ENCODE results near the gene TTC7B. TPM values are rescaled to one million over a fixed set of nuclear protein-coding genes. Genes with fewer than 3 reads are reported as not detected.

The TTC7B gene
- total RNA-seq, 1 experiment from 2014 or later = 70.6 TPM

DNA sequence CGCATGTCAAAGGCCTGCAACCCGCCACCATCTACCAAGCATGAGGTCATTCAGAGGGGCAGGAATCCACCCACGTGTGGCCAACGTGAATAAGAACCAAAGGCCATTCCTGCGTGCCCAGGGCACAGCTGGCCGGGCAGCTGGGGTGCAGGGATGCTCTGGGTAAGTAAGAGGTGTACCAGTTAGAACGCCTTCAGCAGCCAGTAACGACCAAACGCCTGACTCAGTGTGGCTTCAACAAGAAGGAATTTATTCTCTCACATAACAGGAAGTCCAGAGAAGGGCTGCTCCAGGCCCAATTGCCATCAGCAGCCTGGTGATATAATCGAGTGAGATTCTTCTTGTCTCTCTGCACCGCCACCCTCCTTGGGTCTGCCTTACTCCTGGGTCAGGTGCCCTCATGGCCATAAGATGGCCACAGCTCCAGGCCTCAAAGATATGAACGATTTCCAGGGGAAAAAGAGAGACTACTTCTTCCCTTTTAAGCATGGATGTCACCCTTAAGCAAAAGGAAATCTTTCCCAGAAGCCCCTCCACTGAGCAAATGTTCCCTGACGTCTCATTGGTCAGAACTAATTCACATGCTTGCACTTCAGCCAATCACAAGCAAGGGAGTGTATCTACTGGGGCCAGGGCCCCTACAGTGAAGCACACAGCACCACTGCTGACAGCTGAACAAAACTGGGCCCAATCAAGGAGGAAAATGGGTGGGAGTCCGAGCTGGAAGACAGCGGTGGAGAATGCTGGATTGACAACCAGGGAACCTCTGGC, 7.3 kb downstream of the TTC7B start:
- Histone ChIP-seq H3K79me2 (ENCODE audit: insufficient read depth, low read length) (peaks cover 32% of the 10 kb centered on the region; the same call in 1 of the 2 replicates), H3K9ac (ENCODE audit: low read length) (no peak overlapping the region), H3K27me3 (ENCODE audit: insufficient read depth, low read length) (no peaks in the 10 kb centered on the region), H3K9me3 (ENCODE audit: control insufficient read depth in 1 of 2, insufficient read depth in 1 of 2, low read depth in 1 of 2, low read length in 2 of 2) (no peaks in the 10 kb centered on the region), H3K4me2 (ENCODE audit: low read length) (no peak overlapping the region), H2AFZ (ENCODE audit: low read depth, low read length, poor library complexity, severe bottlenecking) (no peak overlapping the region), H3K36me3 (ENCODE audit: control insufficient read depth in 1 of 2, insufficient read depth in 2 of 2, low read length in 2 of 2) (no peaks in the 10 kb centered on the region), H3K4me3 (replicated peaks in 1 of 2; ENCODE audit: low read depth in 1 of 2, low read length in 2 of 2) (no peak overlapping the region), H3K4me1 (ENCODE audit: control insufficient read depth in 1 of 2, insufficient read depth in 2 of 2, low read length in 2 of 2) (peaks cover 0 to 10% of the 10 kb centered on the region in 2 experiments; a peak in 1 of 4 replicates), H4K20me1 (ENCODE audit: insufficient read depth) (no peaks in the 10 kb centered on the region), H3K9me2 (ENCODE audit: insufficient read depth) (no peaks in the 10 kb centered on the region), H3K27ac (ENCODE audit: low read depth, low read length) (no peak overlapping the region)
- ChIA-PET POLR2A (no interaction called here), RAD21 (ENCODE audit: low non-redundant PET in 1 of 2, low total read pairs in 2 of 2, uncharacterized antibody in 2 of 2, unreplicated experiment in 2 of 2) (no interaction called here), CTCF (no interaction called here)
- no peak for ATAC-seq
- DNase-seq (ENCODE audit: low read depth, low spot score) = no peak
- TF ChIP-seq CTCF (IDR thresholded peaks at IDR 0.05 in 2 of 3, conservative IDR thresholded peaks at IDR 0.05 in 1 of 3; ENCODE audit: borderline replicate concordance in 1 of 3, insufficient read depth in 1 of 3, low read depth in 2 of 3, low read length in 2 of 3) (no peak), RAD21 (IDR thresholded peaks at IDR 0.05; ENCODE audit: low read depth) (no peak), TCF7L2 (IDR thresholded peaks at IDR 0.05; ENCODE audit: borderline replicate concordance, extremely low read depth, insufficient read depth, insufficient read length) (no peak), POLR2A (IDR thresholded peaks at IDR 0.05; ENCODE audit: borderline replicate concordance, extremely low read depth, insufficient read depth, insufficient read length) (no peak), JUND (IDR thresholded peaks at IDR 0.05) (no peak), EZH2phosphoT487 (IDR thresholded peaks at IDR 0.05; ENCODE audit: borderline replicate concordance) (no peak), ZNF274 (IDR thresholded peaks at IDR 0.05; ENCODE audit: low read depth, low read length) (no peak), ZFX (IDR thresholded peaks at IDR 0.05) (no peak), YY1 (IDR thresholded peaks at IDR 0.05; ENCODE audit: extremely low read depth, insufficient replicate concordance, low read depth, low read length) (no peak), SRF (IDR thresholded peaks at IDR 0.05; ENCODE audit: low read depth) (no peak), FOSL1 (IDR thresholded peaks at IDR 0.05; ENCODE audit: low read depth) (no peak)
- BruUV-seq (replicated peaks) = no TSS peak
- intact Hi-C loops (cut with micrococcal nuclease) = no loop called here
